T1000 (cell line): ENCODE results near the gene RAB5B.
"Not testable (repeated sequence)": the region's sequence is repeated elsewhere in the genome, so short reads cannot be mapped to it uniquely, and the experiment has no call there.

Experiments
- DNase-seq: peaks from one replicate; lab custom pipeline; 2025; ENCODE audit warnings: mixed read lengths; lab: John Stamatoyannopoulos, UW

Gene RAB5B

DNA sequence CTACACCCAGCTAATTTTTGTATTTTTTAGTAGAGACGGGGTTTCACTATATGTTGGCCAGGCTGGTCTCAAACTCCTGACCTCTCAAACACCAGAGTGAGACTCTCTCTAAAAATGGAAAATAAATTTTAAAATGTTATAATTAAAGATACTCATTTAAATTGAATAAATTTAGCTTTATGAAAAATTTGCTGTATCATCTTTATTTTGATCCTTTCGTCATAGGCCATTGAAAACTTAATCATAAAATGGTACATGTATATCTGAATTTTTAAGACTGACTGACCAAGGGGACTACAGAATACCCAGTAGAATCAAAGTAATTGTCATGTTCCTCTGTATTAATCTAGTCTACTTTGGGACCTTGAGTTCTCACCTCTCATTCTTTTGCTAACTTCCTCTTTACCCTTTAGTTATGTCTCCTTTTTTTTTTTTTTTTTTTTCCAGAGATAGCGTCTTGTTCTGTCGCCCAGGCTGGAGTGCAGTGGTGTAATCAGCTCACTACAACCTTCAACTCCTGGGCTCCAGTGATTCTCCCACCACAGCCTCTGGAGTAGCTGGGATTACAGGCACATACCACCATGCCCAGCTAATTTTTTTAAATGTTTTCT, 9.5 kb downstream of the RAB5B start:
- no peak for DNase-seq

DNA sequence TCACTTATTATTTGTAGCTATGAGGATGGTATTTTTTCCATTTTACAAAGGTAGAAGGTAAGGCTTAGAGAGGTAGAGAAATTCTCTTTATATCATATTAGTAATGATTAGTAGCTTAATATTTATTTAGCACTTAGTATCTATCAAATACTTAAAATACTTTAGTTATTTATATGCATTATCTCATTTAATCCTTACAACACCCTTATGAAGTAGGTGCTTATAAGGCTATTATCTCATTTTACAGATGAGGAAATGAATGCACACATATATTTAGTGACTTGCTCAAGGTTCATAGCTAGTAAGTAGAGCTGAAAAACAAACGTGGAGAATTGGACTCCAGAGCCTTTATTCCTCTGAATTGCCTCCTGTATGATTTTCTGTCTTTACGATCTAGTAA, 11.0 kb downstream of the RAB5B start:
- DNase-seq = no peak

DNA sequence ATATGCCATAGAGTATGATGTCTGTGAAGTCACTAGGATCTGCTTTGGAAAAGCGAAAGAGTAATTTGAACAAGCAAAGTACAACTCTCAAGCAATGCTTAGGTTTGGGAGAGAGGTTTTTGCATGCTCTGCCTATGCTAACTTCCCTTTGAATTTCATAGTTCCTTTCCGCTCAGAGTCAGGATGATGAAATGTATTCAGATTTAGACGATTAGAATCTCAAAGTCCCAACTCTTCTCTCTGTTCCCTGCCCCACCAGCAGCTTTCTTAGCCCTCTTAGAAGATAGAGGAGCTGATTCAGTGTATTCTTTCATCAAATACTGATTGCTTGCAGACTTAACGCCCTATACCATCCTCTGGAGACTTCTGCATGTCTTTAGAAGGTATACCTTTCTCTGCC, 11.5 kb downstream of the RAB5B start:
- DNase-seq = no peak

DNA sequence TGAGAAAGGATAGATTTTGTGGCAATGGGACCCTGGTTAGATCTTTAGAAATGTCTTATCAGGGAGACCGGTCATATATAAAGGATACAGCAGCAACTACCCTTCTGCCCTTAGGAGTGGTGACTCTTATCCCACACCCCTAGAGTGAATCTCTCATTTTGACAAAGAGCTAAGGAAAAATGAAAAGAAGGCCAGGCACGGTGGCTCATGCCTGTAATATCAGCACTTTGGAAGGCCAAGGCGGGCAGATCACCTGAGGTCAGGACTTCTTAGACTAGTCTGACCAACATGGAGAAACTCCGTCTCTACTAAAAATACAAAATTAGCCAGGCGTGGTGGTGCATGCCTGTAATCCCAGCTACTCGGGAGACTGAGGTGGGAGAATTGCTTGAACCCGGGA, 12.1 kb downstream of the RAB5B start:
- not testable (repeated sequence) for DNase-seq

DNA sequence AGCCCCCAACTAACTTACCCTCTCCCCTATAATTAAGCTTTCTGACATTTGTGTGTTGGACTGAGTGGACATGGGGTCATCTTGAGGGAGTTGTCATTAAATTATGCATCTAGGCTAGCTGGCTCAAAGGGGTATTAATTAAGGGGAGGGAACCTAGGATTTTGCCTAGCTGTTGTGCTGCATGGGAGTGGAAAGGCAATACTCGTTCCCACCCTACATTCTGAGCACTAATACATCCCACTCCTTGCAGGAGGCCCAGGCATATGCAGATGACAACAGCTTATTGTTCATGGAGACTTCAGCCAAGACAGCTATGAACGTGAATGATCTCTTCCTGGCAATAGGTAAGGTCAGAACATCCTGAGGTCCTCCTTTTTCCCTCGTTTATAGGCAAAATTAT, 17.2 kb downstream of the RAB5B start:
- no peak for DNase-seq

DNA sequence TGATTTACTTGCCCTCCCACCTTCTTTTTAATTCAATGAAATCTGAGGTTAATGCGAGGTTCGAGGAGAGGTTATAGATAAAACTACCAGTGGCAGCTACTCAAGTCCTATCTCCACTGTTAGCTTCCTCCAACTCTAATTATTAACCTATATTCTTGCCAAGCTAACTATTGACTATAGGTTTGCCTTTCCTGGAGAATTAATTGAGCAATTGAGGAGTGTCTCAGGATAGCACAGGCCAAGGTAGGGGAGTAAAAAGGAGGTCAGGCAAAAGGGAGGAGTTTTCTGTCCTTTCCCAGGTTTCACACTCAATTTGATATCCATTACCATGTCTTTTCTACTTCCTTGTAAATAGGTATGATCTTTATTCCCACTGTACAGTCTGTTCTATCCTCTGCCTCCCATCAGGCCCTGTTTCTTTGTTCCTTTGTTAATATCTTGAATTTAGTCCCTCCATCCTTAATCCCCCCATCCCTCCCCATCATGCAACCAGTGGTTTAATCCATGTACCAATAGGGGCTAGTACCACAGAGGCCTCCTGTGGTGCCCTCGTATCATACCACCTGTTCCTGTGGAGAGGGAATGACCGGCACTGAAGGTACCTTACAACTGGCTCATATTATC, 19.5 kb downstream of the RAB5B start:
- DNase-seq = no peak

DNA sequence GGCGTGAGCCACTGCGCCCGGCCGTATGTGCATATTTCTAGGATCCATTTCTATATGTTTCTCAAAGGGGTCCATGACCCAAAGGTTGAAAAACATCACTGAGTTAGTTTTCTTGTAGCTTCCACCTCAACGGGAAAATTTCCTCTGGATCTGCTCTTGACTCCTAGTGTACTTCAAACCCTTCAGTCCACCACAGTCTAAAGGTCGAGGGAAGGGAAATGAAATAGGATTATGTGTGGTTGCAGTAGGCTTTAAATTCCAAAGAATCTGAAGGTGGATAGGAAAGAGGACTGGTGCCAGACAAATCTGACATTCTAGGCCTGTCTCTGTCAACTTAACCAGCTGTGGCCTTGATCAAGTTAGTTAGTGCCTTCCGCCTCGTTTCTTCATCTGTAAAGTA, 21.5 kb downstream of the RAB5B start:
- DNase-seq = no peak

DNA sequence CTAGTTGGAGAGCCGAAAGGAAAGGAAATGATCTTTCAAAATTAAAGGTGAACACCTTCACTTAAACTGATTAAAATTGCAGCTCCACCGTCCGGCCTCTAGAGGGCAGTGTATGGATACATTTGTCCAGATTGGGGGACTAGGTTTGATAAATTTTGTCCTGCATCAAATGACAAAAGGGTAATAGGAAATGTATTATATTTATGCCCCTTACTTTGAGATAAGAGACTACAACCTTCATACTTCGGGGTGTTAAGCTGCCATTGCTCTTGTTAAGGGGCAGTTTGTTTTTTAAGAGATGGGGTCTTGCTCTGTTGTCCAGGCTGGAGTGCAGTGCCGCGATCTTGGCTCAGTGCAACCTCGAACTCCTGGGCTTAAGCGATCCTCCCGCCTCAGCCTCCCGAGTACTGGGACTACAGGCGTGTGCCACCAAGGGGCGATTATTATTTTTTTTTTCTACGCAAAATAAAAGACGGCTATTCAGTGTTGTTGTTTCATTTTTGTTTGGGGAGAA, 22.4 kb downstream of the RAB5B start:
- peak; percentile 34 for DNase-seq

DNA sequence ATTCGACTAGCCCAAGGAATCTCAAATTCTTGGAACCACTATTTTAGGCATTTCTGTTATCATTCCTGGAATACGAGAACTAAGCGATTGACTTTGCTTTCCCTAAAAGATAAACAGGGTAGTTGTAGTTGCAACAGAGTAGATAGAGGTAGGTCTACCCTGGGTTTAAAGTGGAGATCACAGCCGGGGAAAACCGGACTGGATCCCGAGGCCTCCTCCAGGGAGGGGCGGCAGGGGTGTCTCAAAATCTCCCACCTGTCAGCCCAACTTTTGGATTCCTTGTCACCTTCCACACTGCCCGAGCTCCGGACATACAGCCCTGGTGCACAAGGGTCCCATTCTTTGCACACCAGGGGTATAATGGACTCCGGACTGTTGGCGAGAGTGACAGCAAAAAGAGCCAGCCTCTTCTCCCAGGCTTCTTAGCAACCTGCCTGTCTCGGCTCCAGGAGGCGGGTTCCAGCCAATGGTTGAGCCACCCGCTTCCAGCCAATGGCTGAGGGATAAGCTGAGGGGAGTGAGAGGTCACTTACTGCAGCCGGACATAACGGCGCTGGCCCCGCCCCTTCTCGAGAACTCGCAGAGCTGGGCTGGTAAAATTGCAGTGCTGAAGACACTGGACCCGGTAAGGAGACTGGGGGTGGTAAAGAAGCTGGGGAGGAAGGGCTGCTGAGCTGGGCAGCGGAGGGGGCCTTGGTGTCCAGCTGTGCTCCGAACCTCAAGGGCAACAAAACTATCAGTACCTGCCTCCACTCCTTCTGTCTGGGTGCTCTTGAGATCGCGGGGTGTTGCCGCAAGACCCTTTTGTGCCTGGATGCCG, 23.0 kb downstream of the RAB5B start, which contains the start of gene SUOX:
TSS of gene SUOX (plus strand) at position 562 of the 820 bp plus-strand sequence. CDS start 4,946 bp downstream, outside the sequence.
- peak; percentile 82 for DNase-seq

DNA sequence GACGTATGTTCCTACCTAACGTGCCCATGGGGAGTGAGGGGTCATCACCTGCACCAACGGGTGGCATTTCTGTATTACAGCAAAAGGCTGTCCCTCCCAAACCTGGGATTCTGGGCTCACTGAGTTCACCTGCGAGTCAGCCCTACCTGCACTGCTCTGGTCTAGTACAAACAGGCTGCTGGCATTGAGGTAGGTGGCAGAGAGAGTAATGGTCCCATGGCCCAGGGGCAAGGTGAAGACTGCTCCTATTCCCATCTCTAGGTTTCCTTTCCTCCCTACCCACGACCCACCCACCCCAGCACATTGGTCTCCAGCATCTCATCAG, 23.6 kb downstream of the RAB5B start:
- DNase-seq = no peak

DNA sequence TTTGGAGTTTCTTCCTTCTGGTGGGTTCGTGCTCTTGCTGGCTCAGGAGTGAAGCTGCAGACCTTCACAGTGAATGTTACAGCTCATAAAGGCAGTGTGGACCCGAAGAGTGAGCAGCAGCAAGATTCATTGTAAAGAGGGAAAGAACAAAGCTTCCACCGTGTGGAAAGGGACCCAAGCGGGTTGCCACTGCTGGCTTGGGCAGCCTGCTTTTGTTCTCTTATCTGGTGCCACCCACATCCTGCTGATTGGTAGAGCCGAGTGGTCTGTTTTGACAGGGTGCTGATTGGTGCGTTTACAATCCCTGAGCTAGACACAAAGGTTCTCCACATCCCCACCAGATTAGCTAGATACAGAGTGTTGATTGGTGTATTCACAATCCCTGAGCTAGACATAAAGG, 25.6 kb downstream of the RAB5B start:
- not testable (repeated sequence) for DNase-seq

DNA sequence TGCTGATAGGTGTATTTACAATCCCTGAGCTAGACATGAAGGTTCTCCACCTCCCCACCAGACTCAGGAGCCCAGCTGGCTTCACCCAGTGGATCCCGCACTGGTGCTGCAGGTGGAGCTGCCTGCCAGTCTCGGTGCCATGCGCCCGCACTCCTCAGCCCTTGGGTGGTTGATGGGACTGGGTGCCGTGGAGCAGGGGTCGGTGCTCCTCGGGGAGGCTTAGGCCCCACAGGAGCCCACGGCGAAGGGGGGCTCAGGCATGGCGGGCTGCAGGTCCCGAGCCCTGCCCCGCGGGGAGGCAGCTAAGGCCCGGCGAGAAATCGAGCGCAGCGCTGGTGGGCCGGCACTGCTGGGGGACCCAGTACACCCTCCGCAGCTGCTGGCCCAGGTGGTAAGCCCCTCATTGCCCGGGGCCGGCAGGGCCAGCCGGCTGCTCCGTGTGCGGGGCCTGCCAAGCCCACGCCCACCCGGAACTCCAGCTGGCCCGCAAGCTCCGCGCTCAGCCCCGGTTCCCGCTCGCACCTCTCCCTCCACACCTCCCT, 26.2 kb downstream of the RAB5B start:
- not testable (repeated sequence) for DNase-seq

DNA sequence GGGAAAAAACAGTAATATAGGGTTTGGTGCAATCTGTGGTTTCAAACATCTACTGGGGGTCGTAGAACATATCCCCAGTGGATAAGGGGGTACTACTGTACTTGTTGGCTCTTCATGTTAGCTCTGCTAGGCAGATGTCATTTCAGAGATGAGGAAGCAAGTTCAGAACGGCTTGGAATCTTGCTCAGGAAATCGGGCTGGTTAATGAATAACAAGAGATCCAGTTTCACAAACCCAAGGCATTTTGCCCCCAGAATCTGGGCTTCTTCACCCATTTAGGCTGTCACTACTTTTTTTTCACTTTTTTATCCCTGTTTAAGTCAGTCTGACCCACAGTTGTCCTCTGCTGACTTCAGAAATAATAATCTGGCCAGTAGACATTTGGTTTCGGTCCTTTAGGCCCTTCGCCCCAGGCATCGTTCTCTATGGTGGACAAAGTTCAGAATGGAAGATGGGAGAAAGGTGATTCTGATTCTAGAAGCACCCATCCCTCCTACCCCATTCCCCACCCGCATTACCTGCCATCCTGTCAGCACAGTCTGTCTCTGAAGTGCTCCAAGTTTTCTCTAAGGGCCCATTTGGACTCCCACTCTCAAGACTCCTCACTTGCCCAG, 27.7 kb downstream of the RAB5B start:
- no peak for DNase-seq

DNA sequence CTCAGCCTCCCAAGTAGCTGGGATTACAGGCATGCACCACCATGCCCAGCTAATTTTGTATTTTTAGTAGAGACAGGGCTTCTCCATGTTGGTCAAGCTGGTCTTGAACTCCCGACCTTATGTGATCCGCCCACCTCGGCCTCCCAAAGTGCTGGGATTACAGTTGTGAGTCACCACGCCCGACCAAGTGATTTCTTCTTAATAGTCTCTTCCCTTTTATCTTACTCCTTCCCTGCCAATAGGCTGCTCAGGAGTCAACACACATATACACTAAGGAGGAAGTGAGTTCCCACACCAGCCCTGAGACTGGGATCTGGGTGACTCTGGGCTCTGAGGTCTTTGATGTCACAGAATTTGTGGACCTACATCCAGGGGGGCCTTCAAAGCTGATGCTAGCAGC, 29.5 kb downstream of the RAB5B start:
- not testable (repeated sequence) for DNase-seq

DNA sequence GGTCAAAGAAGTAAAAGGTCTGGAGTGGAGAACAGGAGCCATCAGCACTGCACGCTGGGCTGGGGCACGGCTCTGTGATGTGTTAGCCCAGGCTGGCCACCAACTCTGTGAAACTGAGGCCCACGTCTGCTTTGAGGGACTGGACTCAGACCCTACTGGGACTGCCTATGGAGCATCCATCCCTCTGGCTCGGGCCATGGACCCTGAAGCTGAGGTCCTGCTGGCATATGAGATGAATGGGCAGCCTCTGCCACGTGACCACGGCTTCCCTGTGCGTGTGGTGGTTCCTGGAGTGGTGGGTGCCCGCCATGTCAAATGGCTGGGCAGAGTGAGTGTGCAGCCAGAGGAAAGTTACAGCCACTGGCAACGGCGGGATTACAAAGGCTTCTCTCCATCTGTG, 30.3 kb downstream of the RAB5B start:
- no peak for DNase-seq

DNA sequence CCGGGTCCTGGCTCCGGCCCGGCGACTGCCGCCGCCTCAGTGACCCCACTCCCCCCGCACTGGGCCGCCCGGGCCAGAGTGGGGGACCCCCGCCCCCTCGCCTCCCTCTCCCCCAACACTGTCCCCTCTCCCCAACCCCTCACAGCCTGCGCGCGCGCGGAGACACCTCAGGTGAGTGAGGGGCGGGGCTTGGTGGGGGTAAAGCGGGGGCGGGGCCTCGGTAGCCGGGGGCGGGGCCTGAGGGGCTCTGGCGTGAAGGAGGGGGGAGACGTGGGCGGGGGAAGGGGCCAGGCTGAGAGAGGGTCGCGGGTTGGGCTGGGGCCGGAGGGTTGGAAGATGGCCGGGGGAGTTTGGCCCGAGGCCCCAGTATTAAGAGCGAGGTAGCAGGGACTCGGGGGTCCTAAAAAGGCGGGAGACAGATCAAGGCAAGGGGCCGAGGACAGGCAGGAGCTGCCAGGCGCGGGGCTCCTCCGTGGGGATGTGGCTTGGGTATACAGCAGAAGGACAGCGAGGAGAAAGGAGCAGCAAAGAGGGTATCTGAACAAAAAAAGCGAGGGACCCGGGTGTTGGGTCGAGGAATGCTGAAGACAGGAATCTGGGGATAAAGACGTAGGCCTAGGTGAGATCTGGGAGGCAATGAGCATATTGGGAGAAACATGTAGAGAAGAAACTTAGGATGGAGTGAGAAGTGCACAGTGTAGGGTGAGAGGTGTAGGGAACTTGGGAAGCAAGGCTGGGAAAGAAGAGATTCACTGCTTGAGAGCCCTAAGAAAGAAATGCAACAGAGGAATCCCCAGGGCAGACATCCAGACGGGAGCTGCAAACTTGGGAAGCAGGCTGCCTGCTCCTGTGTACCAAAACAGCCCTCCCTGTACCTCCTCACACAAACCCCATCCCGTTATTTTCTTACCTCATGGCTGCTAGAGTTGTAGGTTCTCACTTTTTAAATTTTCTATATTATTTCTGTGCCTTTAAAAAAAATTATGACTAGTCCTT, 34.0 kb downstream of the RAB5B start:
- no peak for DNase-seq

DNA sequence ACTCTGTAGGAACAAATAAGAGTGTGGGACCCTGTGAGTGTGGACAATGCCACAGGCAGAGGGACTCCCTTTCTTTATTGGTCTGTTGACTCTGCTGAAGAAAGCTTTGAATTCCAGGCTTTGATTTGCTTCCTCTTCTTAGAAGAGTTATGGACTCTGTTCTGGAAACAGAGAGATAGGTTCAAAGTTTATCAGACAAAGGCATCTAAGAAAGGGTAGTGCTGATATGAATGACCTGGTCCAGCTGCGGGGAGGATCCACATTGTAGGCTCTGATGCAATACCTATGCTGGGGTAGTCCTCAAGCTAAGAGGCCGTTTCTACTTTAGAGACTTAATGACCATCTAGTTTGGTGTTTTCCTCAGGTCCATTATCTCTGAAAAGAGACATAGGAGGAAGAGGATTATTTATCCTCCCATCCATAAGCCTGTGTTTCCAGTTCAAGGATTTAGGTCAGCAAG, 36.3 kb downstream of the RAB5B start:
- DNase-seq = no peak

DNA sequence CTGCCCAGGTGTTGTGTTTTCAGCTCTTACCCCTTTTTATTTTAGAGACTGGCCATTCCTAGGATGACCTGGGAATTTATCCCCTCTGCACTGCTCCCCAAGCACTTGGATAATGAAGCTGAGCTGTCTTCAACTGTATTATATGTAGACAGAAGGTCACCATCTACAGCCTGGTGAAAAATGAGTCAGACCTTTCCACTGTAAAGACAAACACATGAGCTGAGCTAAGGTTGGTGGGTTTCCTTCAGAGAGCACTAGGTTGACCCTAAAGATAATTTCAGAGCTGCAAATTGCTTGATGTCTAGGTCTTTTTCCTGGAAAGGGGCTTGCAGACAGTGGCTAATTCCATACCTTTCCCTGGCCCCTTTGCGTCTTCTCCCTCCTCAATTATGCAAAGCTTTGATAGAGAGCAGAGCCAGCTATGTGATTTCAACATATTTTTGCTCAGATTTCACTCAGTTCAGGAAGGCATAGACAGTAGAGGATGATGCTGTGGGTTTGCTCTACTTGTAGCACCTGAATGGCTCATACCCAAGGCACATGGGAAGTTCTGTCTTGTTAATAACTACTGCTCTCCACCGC, 37.7 kb downstream of the RAB5B start:
- DNase-seq = no peak

DNA sequence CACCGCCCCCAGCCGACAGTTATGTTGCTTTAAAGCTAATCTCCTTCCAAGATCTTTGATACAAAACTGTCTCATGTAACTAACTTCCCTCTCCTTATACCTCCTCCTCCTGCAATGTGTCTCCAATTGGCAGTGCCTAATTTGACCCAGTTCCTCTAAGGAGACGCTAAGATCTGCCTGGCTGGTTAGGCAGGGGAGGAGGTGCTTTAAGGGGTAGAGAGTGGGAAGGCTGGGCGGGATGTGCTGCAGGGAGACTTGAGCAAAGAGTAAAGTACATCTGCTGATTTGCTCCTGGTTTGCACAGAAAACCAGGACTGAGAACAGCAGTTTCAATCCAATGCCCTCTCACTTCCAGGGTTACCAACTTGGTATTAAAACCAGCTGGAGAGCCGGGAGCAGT, 39.6 kb downstream of the RAB5B start:
- no peak for DNase-seq

DNA sequence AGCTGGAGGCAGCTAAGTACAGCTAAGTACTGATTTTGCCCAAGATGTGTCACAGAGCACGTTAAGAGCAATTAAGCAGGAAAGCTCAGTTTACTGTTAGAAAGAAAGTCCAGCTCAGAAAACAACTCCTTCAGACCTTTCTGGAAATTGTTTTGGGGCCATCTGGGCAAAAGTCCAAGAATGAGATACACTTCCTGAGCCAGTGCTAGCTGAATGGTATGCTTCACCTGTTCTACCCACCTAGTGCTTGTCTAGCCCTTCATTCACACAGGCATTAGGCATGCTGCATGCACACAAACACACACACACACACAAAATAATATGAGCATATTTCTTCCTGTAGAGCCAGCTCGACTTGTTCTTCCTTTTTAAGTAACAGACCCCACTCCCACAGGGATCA, 40.3 kb downstream of the RAB5B start:
- no peak for DNase-seq

DNA sequence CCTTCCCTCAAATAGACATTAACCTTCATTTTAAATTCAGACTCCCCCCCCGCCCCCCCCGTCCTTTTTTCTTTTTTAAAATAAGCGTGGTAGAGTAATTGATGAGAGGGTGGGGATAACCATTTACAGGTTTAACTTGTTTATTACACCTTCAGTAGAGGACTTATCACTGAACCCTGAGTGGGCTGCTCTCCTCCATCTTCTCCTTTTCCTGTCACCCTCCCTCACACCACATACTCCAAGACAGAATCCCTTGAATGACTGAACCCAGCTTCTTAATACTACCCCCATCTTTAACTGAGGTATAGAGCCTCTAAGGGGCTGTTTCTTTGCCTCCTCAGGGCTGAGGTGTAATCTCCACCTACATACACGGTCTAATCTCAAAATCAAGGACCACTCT, 43.3 kb downstream of the RAB5B start:
- DNase-seq = no peak
